PC-3 (cell line): ENCODE measurements around the gene POGLUT2. TPM values are rescaled to one million over a fixed set of nuclear protein-coding genes. Genes with fewer than 3 reads are reported as not detected.

ENCODE experiments used
- ATAC-seq: fragments of 200-7000 bp; cut with Tn5 transposase; 2 replicates; pipeline ENCODE4 v1.9.1; 2020; ENCODE audit warnings: mild to moderate bottlenecking, moderate library complexity
- BruUV-seq: library from RNA; stranded (reverse); fragments of 400-500 nt; replicated peaks from 2 replicates; lab custom pipeline; 2021; lab: Mats Ljungman, UMichigan
- CTCF ChIA-PET: fragments of 300-600 bp; sonication (Branson Sonifier 250); formaldehyde crosslinking; loops from one replicate; lab custom pipeline; 2022; ENCODE audit warnings: antibody characterized with exemption; lab: Charles Lee
- POLR2A ChIA-PET: fragments of 300-600 bp; sonication (Branson Sonifier 250); formaldehyde crosslinking; loops from one replicate; lab custom pipeline; 2022; ENCODE audit warnings: antibody characterized with exemption; ENCODE audit not compliant: unreplicated experiment; lab: Charles Lee
- DNase-seq: peaks from one replicate; pipeline ENCODE4 v3.0.0-alpha.2; 2015
- H2AFZ ChIP-seq: fragments of 300-600 bp; sonication (generic); 2 replicates; pipeline ENCODE4 v1.6.0; 2016; ENCODE audit warnings: antibody characterized with exemption, low read length
- H3F3A ChIP-seq: fragments of 300-600 bp; sonication (generic); one replicate; pipeline ENCODE4 v1.6.0; 2017; ENCODE audit warnings: antibody characterized with exemption, low read length, control low read depth, mild to moderate bottlenecking; ENCODE audit not compliant: unreplicated experiment
- H3K27ac ChIP-seq: fragments of 300-600 bp; sonication (generic); 2 replicates; pipeline ENCODE4 v1.5.1; 2016; ENCODE audit warnings: mild to moderate bottlenecking, low read length
- H3K27me3 ChIP-seq: fragments of 300-600 bp; sonication (generic); 2 replicates; pipeline ENCODE4 v1.6.1; 2016; ENCODE audit warnings: low read length, mixed read lengths
- H3K36me3 ChIP-seq: fragments of 300-600 bp; sonication (generic); 2 replicates; pipeline ENCODE4 v1.6.1; 2016; ENCODE audit warnings: low read depth, mixed run types, low read length, mixed read lengths
- H3K4me1 ChIP-seq: fragments of 300-600 bp; sonication (generic); 2 replicates; pipeline ENCODE4 v1.5.1; 2016; ENCODE audit warnings: low read length; ENCODE audit not compliant: insufficient read depth
- H3K4me2 ChIP-seq: fragments of 300-600 bp; sonication (generic); 2 replicates; pipeline ENCODE4 v1.6.0; 2016; ENCODE audit warnings: low read length
- H3K4me3 ChIP-seq: fragments of 300-600 bp; sonication (generic); 2 replicates; pipeline ENCODE4 v1.5.1; 2016; ENCODE audit warnings: mild to moderate bottlenecking, low read length, mixed read lengths
- H3K79me2 ChIP-seq: fragments of 300-600 bp; sonication (generic); 2 replicates; pipeline ENCODE4 v1.6.1; 2017; ENCODE audit warnings: low read length, mixed read lengths
- H3K9ac ChIP-seq: fragments of 300-600 bp; sonication (generic); 2 replicates; pipeline ENCODE4 v1.6.0; 2016; ENCODE audit warnings: mild to moderate bottlenecking, low read length
- H3K9me2 ChIP-seq: fragments of 300-600 bp; sonication (generic); replicated peaks from 2 replicates; pipeline ENCODE4 v1.6.1; 2016; ENCODE audit warnings: mixed run types, low read length, mixed read lengths
- H3K9me3 ChIP-seq: fragments of 300-600 bp; sonication (generic); 2 replicates; pipeline ENCODE4 v1.6.1; 2016; ENCODE audit warnings: low read length, mixed read lengths
- H4K20me1 ChIP-seq: fragments of 300-600 bp; sonication (generic); 2 replicates; pipeline ENCODE4 v1.6.1; 2016; ENCODE audit warnings: low read length, mixed read lengths
- CTCF ChIP-seq: fragments of 300-600 bp; sonication (generic); conservative IDR thresholded peaks from 2 replicates; pipeline ENCODE4 v1.5.1; 2017; ENCODE audit warnings: antibody characterized with exemption, low read depth, mild to moderate bottlenecking, low read length
- EZH2 ChIP-seq: fragments of 300-600 bp; sonication (generic); IDR thresholded peaks from one replicate; pipeline ENCODE4 v1.6.1; 2017; ENCODE audit warnings: antibody characterized with exemption, mild to moderate bottlenecking, low read length; ENCODE audit not compliant: unreplicated experiment
- EZH2phosphoT487 ChIP-seq: fragments of 300-600 bp; sonication (generic); IDR thresholded peaks from 2 replicates; pipeline ENCODE4 v1.6.1; 2018; ENCODE audit warnings: mild to moderate bottlenecking, antibody characterized with exemption, low read length, borderline replicate concordance
- intact Hi-C: fragments of 100-400 bp; cut with micrococcal nuclease; formaldehyde crosslinking; loops from 2 replicates; pipeline ENCODE4 v1.9.0; 2023
- total RNA-seq: library from RNA; depleted of rRNA; stranded (reverse); fragments of >200 nt; gene quantifications from 2 replicates; pipeline ENCODE4 v1.2.3, GENCODE V29; 2014

The POGLUT2 gene
- total RNA-seq, 1 experiment from 2014 or later = 6.7 TPM

GRCh38 chr13:102779436-102780159 lies 19.2 kb downstream of the POGLUT2 start:
- Histone ChIP-seq H2AFZ (no peak overlapping the region), H3K4me3 (no peak overlapping the region), H3K27me3 (no peaks in the 10 kb centered on the region), H3K36me3 (no peaks in the 10 kb centered on the region), H3K9ac (no peak overlapping the region), H3K4me1 (no peaks in the 10 kb centered on the region), H3K27ac (no peak overlapping the region), H3K9me2 (no peaks in the 10 kb centered on the region), H3F3A (no peaks in the 10 kb centered on the region), H4K20me1 (no peaks in the 10 kb centered on the region), H3K4me2 (no peak overlapping the region), H3K79me2 (no peaks in the 10 kb centered on the region), H3K9me3 (no peaks in the 10 kb centered on the region)
- BruUV-seq = no TSS peak
- TF ChIP-seq EZH2 (no peak), EZH2phosphoT487 (no peak), CTCF (no peak)
- intact Hi-C loops = no loop called here
- ChIA-PET CTCF (no interaction called here), POLR2A (no interaction called here)
- no peak for DNase-seq
- ATAC-seq = no peak

- CTCF ChIA-PET = no interaction called here
- no peaks in the 10 kb centered on the region for H4K20me1 ChIP-seq
- H3F3A ChIP-seq = no peaks in the 10 kb centered on the region
- no peaks in the 10 kb centered on the region for H3K36me3 ChIP-seq
- no peak overlapping the region for H2AFZ ChIP-seq
- no peak overlapping the region for H3K27ac ChIP-seq
- peaks cover 6% of the 10 kb centered on the region for H3K79me2 ChIP-seq
- DNase-seq = no peak
- no peak for ATAC-seq
- no peak overlapping the region for H3K4me3 ChIP-seq
- TF ChIP-seq CTCF (no peak), EZH2phosphoT487 (no peak), EZH2 (no peak)
- POLR2A ChIA-PET = no interaction called here
- intact Hi-C loops = no loop called here
- H3K9me2 ChIP-seq = no peaks in the 10 kb centered on the region
- BruUV-seq = no TSS peak
- no peak overlapping the region for H3K4me2 ChIP-seq
- no peak overlapping the region for H3K9ac ChIP-seq
- no peaks in the 10 kb centered on the region for H3K9me3 ChIP-seq
- no peaks in the 10 kb centered on the region for H3K27me3 ChIP-seq
- peaks cover 4% of the 10 kb centered on the region; the same call in 1 of the 2 replicates for H3K4me1 ChIP-seq
These were observed 21.0 kb downstream of the POGLUT2 start for GRCh38 chr13:102777736-102778135.

GRCh38 chr13:102776271-102776670 lies 22.5 kb downstream of the POGLUT2 start:
- DNase-seq = no peak
- intact Hi-C loops = no loop called here
- H3K9me2 ChIP-seq = no peaks in the 10 kb centered on the region
- H4K20me1 ChIP-seq = no peaks in the 10 kb centered on the region
- H3K4me2 ChIP-seq = no peak overlapping the region
- H3K9ac ChIP-seq = no peak overlapping the region
- no peak overlapping the region for H2AFZ ChIP-seq
- ATAC-seq = no peak
- no peaks in the 10 kb centered on the region for H3K27me3 ChIP-seq
- no peaks in the 10 kb centered on the region for H3F3A ChIP-seq
- TF ChIP-seq EZH2phosphoT487 (no peak), EZH2 (no peak), CTCF (no peak)
- no TSS peak for BruUV-seq
- H3K4me1 ChIP-seq = peaks cover 8% of the 10 kb centered on the region
- H3K79me2 ChIP-seq = peaks cover 21% of the 10 kb centered on the region
- H3K4me3 ChIP-seq = no peak overlapping the region
- H3K36me3 ChIP-seq = no peaks in the 10 kb centered on the region
- ChIA-PET CTCF (no interaction called here), POLR2A (no interaction called here)
- no peaks in the 10 kb centered on the region for H3K9me3 ChIP-seq
- H3K27ac ChIP-seq = no peak overlapping the region
